IMR-90 (cell line): Measurements from ENCODE around the gene TMEM176A. TPM values are rescaled to one million over a fixed set of nuclear protein-coding genes. Genes with fewer than 3 reads are reported as not detected.

Experiments
- ATAC-seq: fragments of 200-7000 bp; cut with Tn5 transposase; 2 replicates; pipeline ENCODE4 v1.9.1; 2020; ENCODE audit warnings: low read depth, mild to moderate bottlenecking, moderate library complexity
- BruUV-seq: library from RNA; stranded (reverse); fragments of 400-500 nt; replicated peaks from 2 replicates; lab custom pipeline; 2021; lab: Mats Ljungman, UMichigan
- CTCF ChIA-PET: fragments of 300-600 bp; formaldehyde crosslinking; extraction: SDS; loops from one replicate; lab custom pipeline; 2021; ENCODE audit warnings: antibody characterized with exemption; lab: Yijun Ruan, JAX
- POLR2A ChIA-PET: fragments of 300-600 bp; sonication (Branson Sonifier 250); formaldehyde crosslinking; loops from one replicate; lab custom pipeline; 2022; ENCODE audit warnings: antibody characterized with exemption; ENCODE audit not compliant: unreplicated experiment; lab: Charles Lee
- DNase-seq: peaks from one replicate; pipeline ENCODE4 v3.0.0; 2013
- H2AFZ ChIP-seq: replicated peaks from 2 replicates; pipeline ENCODE3; 2013; ENCODE audit warnings: low read length, mild to moderate bottlenecking; ENCODE audit not compliant: poor library complexity
- H2AK5ac ChIP-seq: 2 replicates; pipeline ENCODE4 v1.6.1; 2013; ENCODE audit warnings: low read depth, low read length, inconsistent platforms
- H2AK9ac ChIP-seq: replicated peaks from 2 replicates; pipeline ENCODE3; 2013; ENCODE audit warnings: mild to moderate bottlenecking, low read depth, low read length, moderate library complexity; ENCODE audit not compliant: poor library complexity
- H2BK120ac ChIP-seq: 2 replicates; pipeline ENCODE4 v1.6.1; 2013; ENCODE audit warnings: low read depth, low read length, inconsistent platforms
- H2BK15ac ChIP-seq: 3 replicates; pipeline ENCODE4 v1.6.1; 2013; ENCODE audit warnings: low read depth, low read length, inconsistent platforms
- H2BK20ac ChIP-seq: 2 replicates; pipeline ENCODE4 v1.6.1; 2013; ENCODE audit warnings: low read depth, mild to moderate bottlenecking, inconsistent platforms, low read length, moderate library complexity
- H2BK5ac ChIP-seq: 2 replicates; pipeline ENCODE4 v1.6.1; 2013; ENCODE audit warnings: mild to moderate bottlenecking, low read depth, low read length, inconsistent platforms; ENCODE audit not compliant: poor library complexity, severe bottlenecking
- H3K14ac ChIP-seq: replicated peaks from 2 replicates; pipeline ENCODE4 v1.6.1; 2013; ENCODE audit warnings: low read depth, low read length, inconsistent platforms
- H3K18ac ChIP-seq: 2 replicates; pipeline ENCODE4 v1.6.1; 2013; ENCODE audit warnings: low read depth, low read length, control low read depth
- H3K23ac ChIP-seq: 2 replicates; pipeline ENCODE4 v1.6.1; 2013; ENCODE audit warnings: low read depth, low read length, inconsistent platforms
- H3K27ac ChIP-seq: 2 replicates; pipeline ENCODE4 v1.5.1; 2013; ENCODE audit warnings: mild to moderate bottlenecking, control low read depth, low read length; ENCODE audit not compliant: insufficient read depth
- H3K27me3 ChIP-seq: 2 replicates; pipeline ENCODE4 v1.6.1; 2013; ENCODE audit warnings: low read length; ENCODE audit not compliant: control insufficient read depth, insufficient read depth
- H3K36me3 ChIP-seq: 2 replicates; pipeline ENCODE4 v1.6.1; 2013; ENCODE audit warnings: low read length, mixed read lengths; ENCODE audit not compliant: control insufficient read depth, insufficient read depth
- H3K4ac ChIP-seq: 2 replicates; pipeline ENCODE4 v1.6.1; 2013; ENCODE audit warnings: low read depth, low read length, inconsistent platforms
- H3K4me1 ChIP-seq: 2 replicates; pipeline ENCODE4 v1.6.1; 2013; ENCODE audit warnings: low read length, mixed read lengths; ENCODE audit not compliant: control insufficient read depth, insufficient read depth
- H3K4me2 ChIP-seq: 2 replicates; pipeline ENCODE4 v1.6.1; 2013; ENCODE audit warnings: low read depth, mild to moderate bottlenecking, control low read depth, low read length, moderate library complexity
- H3K4me3 ChIP-seq: 2 replicates; pipeline ENCODE4 v1.5.1; 2013; ENCODE audit warnings: low read depth, mild to moderate bottlenecking, control low read depth, low read length, moderate library complexity; ENCODE audit not compliant: insufficient read depth
- H3K56ac ChIP-seq: 2 replicates; pipeline ENCODE4 v1.6.1; 2013; ENCODE audit warnings: low read length, inconsistent platforms; ENCODE audit not compliant: insufficient read depth; ENCODE audit errors: extremely low read depth
- H3K79me1 ChIP-seq, 2 experiments: 2 replicates each; pipeline ENCODE4 v1.6.1; 2013; ENCODE audit warnings: low read length in 2 of 2, inconsistent platforms in 1 of 2, low read depth in 1 of 2
- H3K9ac ChIP-seq: 2 replicates; pipeline ENCODE4 v1.6.1; 2013; ENCODE audit warnings: low read depth, low read length, control low read depth
- H3K9me1 ChIP-seq: 2 replicates; pipeline ENCODE4 v1.6.1; 2013; ENCODE audit warnings: low read length, inconsistent platforms; ENCODE audit not compliant: insufficient read depth
- H3K9me3 ChIP-seq: 2 replicates; pipeline ENCODE4 v1.6.1; 2013; ENCODE audit warnings: low read length; ENCODE audit not compliant: control insufficient read depth, insufficient read depth
- H4K20me1 ChIP-seq: 2 replicates; pipeline ENCODE4 v1.6.1; 2013; ENCODE audit warnings: low read length, inconsistent platforms; ENCODE audit not compliant: insufficient read depth
- H4K5ac ChIP-seq: 2 replicates; pipeline ENCODE4 v1.6.1; 2013; ENCODE audit warnings: mild to moderate bottlenecking, low read depth, low read length, control low read depth
- H4K8ac ChIP-seq, 2 experiments: 2 replicates each; pipeline ENCODE4 v1.6.1; 2013; ENCODE audit warnings: low read depth in 2 of 2, low read length in 2 of 2, control low read depth in 1 of 2, inconsistent platforms in 1 of 2
- H4K91ac ChIP-seq: 2 replicates; pipeline ENCODE4 v1.6.1; 2013; ENCODE audit warnings: low read depth, low read length, inconsistent platforms; ENCODE audit not compliant: insufficient read depth
- BHLHE40 ChIP-seq: fragments of 150-350 bp; IDR thresholded peaks from 2 replicates; pipeline ENCODE4 v1.6.1; 2016; ENCODE audit warnings: mild to moderate bottlenecking, low read depth, low read length
- CEBPB ChIP-seq: IDR thresholded peaks from 2 replicates; pipeline ENCODE4 v1.6.1; 2012; ENCODE audit warnings: low read depth, low read length, improper control_type of control experiment
- CHD1 ChIP-seq: IDR thresholded peaks from 2 replicates; pipeline ENCODE4 v1.6.1; 2012; ENCODE audit warnings: low read depth, low read length, improper control_type of control experiment
- ELK1 ChIP-seq: fragments of 150-350 bp; IDR thresholded peaks from 2 replicates; pipeline ENCODE4 v1.6.1; 2016; ENCODE audit warnings: low read depth, mild to moderate bottlenecking, low read length, moderate library complexity, borderline replicate concordance
- FOS ChIP-seq: fragments of 150-350 bp; IDR thresholded peaks from 2 replicates; pipeline ENCODE4 v1.6.1; 2016; ENCODE audit warnings: low read depth, low read length
- MAFK ChIP-seq: IDR thresholded peaks from 2 replicates; pipeline ENCODE4 v1.6.1; 2012; ENCODE audit warnings: low read depth, low read length, improper control_type of control experiment
- MAZ ChIP-seq: IDR thresholded peaks from 2 replicates; pipeline ENCODE4 v1.6.1; 2012; ENCODE audit warnings: low read depth, mild to moderate bottlenecking, low read length, improper control_type of control experiment, moderate library complexity, borderline replicate concordance
- MXI1 ChIP-seq: IDR thresholded peaks from 2 replicates; pipeline ENCODE4 v1.6.1; 2012; ENCODE audit warnings: low read depth, mild to moderate bottlenecking, low read length, moderate library complexity, borderline replicate concordance
- NFE2L2 ChIP-seq: fragments of 150-350 bp; IDR thresholded peaks from 2 replicates; pipeline ENCODE4 v1.6.1; 2016; ENCODE audit warnings: low read depth, mild to moderate bottlenecking, low read length
- POLR2A ChIP-seq: IDR thresholded peaks from 2 replicates; pipeline ENCODE4 v1.6.1; 2012; ENCODE audit warnings: mild to moderate bottlenecking, low read depth, low read length
- RAD21 ChIP-seq: IDR thresholded peaks from 2 replicates; pipeline ENCODE4 v1.6.1; 2012; ENCODE audit warnings: low read length, improper control_type of control experiment
- RCOR1 ChIP-seq: IDR thresholded peaks from 2 replicates; pipeline ENCODE4 v1.6.1; 2012; ENCODE audit warnings: mild to moderate bottlenecking, low read length, improper control_type of control experiment; ENCODE audit not compliant: insufficient replicate concordance
- RFX5 ChIP-seq: IDR thresholded peaks from 2 replicates; pipeline ENCODE4 v1.8.0; 2012; ENCODE audit warnings: low read depth, mild to moderate bottlenecking, low read length, moderate library complexity
- SMC3 ChIP-seq: fragments of 150-350 bp; IDR thresholded peaks from 2 replicates; pipeline ENCODE4 v1.6.1; 2016; ENCODE audit warnings: low read depth, mild to moderate bottlenecking, antibody characterized with exemption, low read length, moderate library complexity
- WGBS, 2 experiments: methylation state at CpG; one replicate each; pipeline versions ENCODE4 v1.1.5 to v1.1.7; 2013; ENCODE audit warnings: missing lambda C conversion rate in 2 of 2; ENCODE audit not compliant: insufficient read length in 1 of 2; ENCODE audit errors: extremely low coverage in 2 of 2; 5-methylcytosine and 5-hydroxymethylcytosine counted together
- dilution Hi-C: fragments of 300-500 bp; cut with HindIII; formaldehyde crosslinking; loops from one replicate; pipeline ENCODE4 v1.14.3; 2018; ENCODE audit warnings: low sequenced_read_pairs; ENCODE audit not compliant: unreplicated experiment
- in situ Hi-C: fragments of 300-500 bp; cut with MboI; formaldehyde crosslinking; loops from 3 replicates; pipeline ENCODE4 v1.14.3; 2019; ENCODE audit warnings: low sequenced_read_pairs, inconsistent platforms, mixed read lengths
- intact Hi-C: fragments of 100-400 bp; cut with micrococcal nuclease; formaldehyde crosslinking; loops from 2 replicates; pipeline ENCODE4 v1.10.0; 2022
- polyA plus RNA-seq, 3 experiments: library from polyadenylated mRNA; depleted of rRNA; stranded (reverse); fragments of >200 nt; gene quantifications; 2 replicates each; pipeline ENCODE4 v1.2.3, GENCODE V29; 2012; ENCODE audit warnings: low replicate concordance in 1 of 3
- total RNA-seq: library from RNA; depleted of rRNA; stranded (reverse); fragments of >200 nt; gene quantifications from 2 replicates; pipeline ENCODE4 v1.2.3, GENCODE V29; 2012
- TF ChIP-seq, protein P1 (sequence below): conservative IDR thresholded peaks from 2 replicates; pipeline ENCODE4 v1.5.1; 2012; ENCODE audit warnings: mild to moderate bottlenecking, low read depth, low read length, improper control_type of control experiment
- TF ChIP-seq, protein P2 (sequence below): fragments of 150-350 bp; IDR thresholded peaks from 2 replicates; pipeline ENCODE4 v1.6.1; 2017; ENCODE audit warnings: mild to moderate bottlenecking, antibody characterized with exemption, low read length, low read depth

TMEM176A gene
- total and polyA plus RNA-seq, 2 of the 4 experiments (the other 2 are of a cell fraction): not detected

DNA sequence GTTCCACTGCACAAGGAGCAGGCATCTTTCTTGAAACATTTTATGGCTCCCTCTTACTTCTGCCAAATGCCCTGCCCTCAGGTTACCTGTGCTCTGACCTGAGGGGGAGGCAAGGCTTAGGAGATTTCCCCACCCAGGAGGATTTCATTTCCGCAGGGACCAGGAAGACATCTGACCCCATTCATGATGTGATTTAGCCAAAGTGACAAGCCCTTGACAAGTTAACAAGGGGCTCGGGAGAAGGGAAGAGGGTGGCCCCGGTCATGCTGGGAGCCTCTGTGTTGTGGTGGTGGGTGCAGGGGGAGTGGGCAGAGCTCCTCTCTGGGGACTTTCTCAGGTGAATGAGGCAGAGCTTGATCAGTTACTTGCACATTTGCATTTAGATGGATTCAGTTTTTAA is 44.4 kb upstream of the TMEM176A start:
- Histone ChIP-seq H4K91ac (no peak overlapping the region), H4K5ac (no peak overlapping the region), H3K18ac (no peak overlapping the region), H2AK9ac (no peak overlapping the region), H4K8ac (no peak overlapping the region), H3K36me3 (no peaks in the 10 kb centered on the region), H3K9me1 (no peaks in the 10 kb centered on the region), H3K9ac (no peak overlapping the region), H2BK20ac (no peak overlapping the region), H3K14ac (no peak overlapping the region), H2BK5ac (no peak overlapping the region), H3K27ac (no peak overlapping the region), H3K4me1 (no peaks in the 10 kb centered on the region), H3K79me1 (no peaks in the 10 kb centered on the region), H3K9me3 (no peaks in the 10 kb centered on the region), H2BK15ac (no peak overlapping the region), H2AK5ac (no peak overlapping the region), H2AFZ (no peak overlapping the region), H4K20me1 (no peaks in the 10 kb centered on the region), H3K4me3 (no peak overlapping the region), H2BK120ac (no peak overlapping the region), H3K4ac (no peak overlapping the region), H3K56ac (no peak overlapping the region), H3K23ac (no peak overlapping the region), H3K27me3 (no peaks in the 10 kb centered on the region), H3K4me2 (no peak overlapping the region)
- no peak for ATAC-seq
- DNase-seq: no peak
- dilution Hi-C loops (no loop called here), intact Hi-C loops (loop anchor here (10.0 kb wide), 1 partner anchor 471 kb away; no protein-coding TSS in a partner anchor), in situ Hi-C loops (no loop called here)
- BruUV-seq: no TSS peak
- ChIA-PET POLR2A (no interaction called here), CTCF (no interaction called here)
- no peak for TF ChIP-seq RFX5
- TF ChIP-seq SMC3: no peak
- no peak for TF ChIP-seq RCOR1
- TF ChIP-seq RAD21: no peak
- TF ChIP-seq POLR2A: no peak
- TF ChIP-seq NFE2L2: no peak
- no peak for TF ChIP-seq CEBPB
- no peak for TF ChIP-seq MAFK
- TF ChIP-seq, protein P1, sequence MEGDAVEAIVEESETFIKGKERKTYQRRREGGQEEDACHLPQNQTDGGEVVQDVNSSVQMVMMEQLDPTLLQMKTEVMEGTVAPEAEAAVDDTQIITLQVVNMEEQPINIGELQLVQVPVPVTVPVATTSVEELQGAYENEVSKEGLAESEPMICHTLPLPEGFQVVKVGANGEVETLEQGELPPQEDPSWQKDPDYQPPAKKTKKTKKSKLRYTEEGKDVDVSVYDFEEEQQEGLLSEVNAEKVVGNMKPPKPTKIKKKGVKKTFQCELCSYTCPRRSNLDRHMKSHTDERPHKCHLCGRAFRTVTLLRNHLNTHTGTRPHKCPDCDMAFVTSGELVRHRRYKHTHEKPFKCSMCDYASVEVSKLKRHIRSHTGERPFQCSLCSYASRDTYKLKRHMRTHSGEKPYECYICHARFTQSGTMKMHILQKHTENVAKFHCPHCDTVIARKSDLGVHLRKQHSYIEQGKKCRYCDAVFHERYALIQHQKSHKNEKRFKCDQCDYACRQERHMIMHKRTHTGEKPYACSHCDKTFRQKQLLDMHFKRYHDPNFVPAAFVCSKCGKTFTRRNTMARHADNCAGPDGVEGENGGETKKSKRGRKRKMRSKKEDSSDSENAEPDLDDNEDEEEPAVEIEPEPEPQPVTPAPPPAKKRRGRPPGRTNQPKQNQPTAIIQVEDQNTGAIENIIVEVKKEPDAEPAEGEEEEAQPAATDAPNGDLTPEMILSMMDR: no peak
- TF ChIP-seq CHD1: no peak
- TF ChIP-seq MAZ: no peak
- TF ChIP-seq MXI1: no peak
- no peak for TF ChIP-seq BHLHE40
- TF ChIP-seq, protein P2, sequence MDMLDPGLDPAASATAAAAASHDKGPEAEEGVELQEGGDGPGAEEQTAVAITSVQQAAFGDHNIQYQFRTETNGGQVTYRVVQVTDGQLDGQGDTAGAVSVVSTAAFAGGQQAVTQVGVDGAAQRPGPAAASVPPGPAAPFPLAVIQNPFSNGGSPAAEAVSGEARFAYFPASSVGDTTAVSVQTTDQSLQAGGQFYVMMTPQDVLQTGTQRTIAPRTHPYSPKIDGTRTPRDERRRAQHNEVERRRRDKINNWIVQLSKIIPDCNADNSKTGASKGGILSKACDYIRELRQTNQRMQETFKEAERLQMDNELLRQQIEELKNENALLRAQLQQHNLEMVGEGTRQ: no peak
- TF ChIP-seq FOS: no peak
- no peak for TF ChIP-seq ELK1
- WGBS, 2 experiments: 60% methylated on average over 1 of the region's 3 CpGs; no CpG with 5 or more reads in 1 of the 2 experiments
